HG02798 (cell line): Measurements from ENCODE around the gene PFDN2.
"Not testable (repeated sequence)": the region's sequence is repeated elsewhere in the genome, so short reads cannot be mapped to it uniquely, and the experiment has no call there.

Experiments used
- ATAC-seq: cut with Tn5 transposase; IDR thresholded peaks from one replicate; pipeline ENCODE4 v1.9.1; 2021; ENCODE audit warnings: mild to moderate bottlenecking; ENCODE audit not compliant: unreplicated experiment, poor library complexity

Gene PFDN2

GRCh38 chr1:161063936-161064335 is 53.9 kb downstream of the PFDN2 start:
- not testable (repeated sequence) for ATAC-seq

DNA sequence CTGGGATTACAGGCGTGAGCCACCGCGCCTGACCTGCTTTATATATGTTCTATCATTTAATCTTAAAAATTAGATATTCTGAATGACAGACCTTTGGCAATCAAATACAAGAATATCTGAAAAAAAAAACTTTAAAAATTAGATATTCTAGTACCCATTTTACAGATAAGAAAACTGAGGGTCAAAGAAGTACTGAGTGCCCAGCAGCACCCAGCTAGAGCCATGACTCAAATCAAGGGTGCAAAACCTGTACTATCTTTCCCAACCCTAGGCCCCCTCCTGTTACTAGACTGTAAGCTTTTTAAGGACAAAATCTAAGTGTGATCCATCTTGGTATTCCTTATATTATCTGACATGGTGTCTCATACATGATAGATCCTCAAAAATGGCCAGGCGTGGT is 56.4 kb downstream of the PFDN2 start:
- ATAC-seq, result no peak

DNA sequence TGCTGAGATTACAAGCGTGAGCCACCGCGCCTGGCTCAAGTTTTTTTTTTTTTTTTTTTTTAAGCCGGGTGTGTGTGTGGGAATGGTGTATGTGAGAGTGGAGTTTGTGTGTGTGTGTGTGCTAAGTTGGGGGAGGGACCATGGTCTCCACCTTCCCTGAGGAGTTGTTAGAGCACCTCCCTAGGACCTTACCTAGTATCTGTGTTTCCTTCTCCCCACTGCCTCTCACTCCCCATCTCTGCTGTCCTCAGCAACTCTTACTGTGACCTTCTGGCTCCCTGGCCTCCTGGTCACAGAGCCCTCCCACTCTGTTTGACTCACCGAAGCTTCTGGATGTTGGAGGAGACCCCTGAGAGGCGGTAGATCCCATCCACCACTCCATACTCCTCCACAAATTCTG is 58.5 kb downstream of the PFDN2 start:
- no peak for ATAC-seq

DNA sequence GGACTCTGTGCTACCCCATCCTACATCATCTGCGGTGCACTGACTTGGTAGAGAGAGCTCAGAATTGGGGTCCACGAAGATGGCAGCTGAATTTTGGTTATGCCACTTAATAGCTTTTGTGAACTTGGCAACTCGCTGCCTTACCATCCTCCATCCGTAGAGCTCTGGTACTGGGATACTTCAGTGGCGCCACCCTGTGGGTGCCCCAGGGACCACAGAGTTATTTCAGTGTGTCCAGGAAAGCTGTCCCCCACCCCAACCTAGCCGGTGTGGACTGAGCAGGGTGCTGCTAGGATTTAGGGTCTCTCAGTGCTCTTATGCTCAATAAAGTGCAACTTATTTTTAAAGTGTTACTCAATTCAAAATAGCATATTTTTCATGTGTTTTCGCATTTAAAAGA is 63.0 kb downstream of the PFDN2 start:
- ATAC-seq, result no peak

DNA sequence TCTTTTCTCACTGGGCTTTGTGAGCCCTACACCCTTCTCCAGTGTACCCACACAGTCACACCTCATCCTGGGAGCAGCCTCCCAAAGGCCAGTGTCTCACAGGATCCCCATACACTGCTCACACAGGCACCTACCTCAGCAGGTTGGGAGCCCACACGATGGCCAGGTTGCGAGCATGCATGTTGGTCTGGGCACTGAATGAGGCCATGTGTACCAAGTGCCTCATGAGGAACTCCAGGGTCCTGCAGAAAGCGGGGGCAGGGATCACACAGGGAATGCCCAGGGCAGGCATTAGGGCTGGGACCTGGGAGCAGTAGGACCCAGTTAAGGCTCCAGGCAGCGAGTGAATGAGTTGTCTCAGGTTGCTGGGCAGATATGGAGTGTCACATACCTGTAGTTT is 63.6 kb downstream of the PFDN2 start:
- ATAC-seq, result no peak

DNA sequence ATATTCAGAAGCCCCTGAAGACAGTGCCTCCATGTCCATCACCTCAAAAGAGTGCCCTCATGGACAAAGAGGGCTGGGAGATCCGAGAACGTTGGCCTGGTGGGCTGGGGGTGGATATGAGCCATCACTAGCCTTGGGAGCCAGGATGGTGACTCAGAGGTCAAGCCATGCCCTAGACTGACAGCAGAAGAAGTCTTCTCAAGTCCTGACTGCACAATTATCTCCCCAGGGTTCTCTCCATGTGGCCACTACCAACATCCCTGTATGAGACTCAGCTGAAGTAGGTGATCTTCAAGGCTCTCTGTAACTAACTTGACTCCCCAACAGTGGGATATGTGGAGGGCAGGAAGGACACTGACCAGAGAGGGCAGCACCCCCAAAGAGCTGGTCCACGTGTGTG is 64.9 kb downstream of the PFDN2 start:
- ATAC-seq, result no peak

GRCh38 chr1:161051219-161051618 is 66.6 kb downstream of the PFDN2 start:
- no peak for ATAC-seq
